IMR-90 (cell line): ENCODE measurements around the gene SNRNP70. TPM values are rescaled to one million over a fixed set of nuclear protein-coding genes. Genes with fewer than 3 reads are reported as not detected.
A peak's percentile ranks its signal among the peaks of the same experiment; 100 is the strongest.

Source experiments
- ATAC-seq: fragments of 200-7000 bp; cut with Tn5 transposase; 2 replicates; pipeline ENCODE4 v1.9.1; 2020; ENCODE audit warnings: low read depth, mild to moderate bottlenecking, moderate library complexity
- BruUV-seq: library from RNA; stranded (reverse); fragments of 400-500 nt; replicated peaks from 2 replicates; lab custom pipeline; 2021; lab: Mats Ljungman, UMichigan
- CTCF ChIA-PET: fragments of 300-600 bp; formaldehyde crosslinking; extraction: SDS; loops from one replicate; lab custom pipeline; 2021; ENCODE audit warnings: antibody characterized with exemption; lab: Yijun Ruan, JAX
- POLR2A ChIA-PET: fragments of 300-600 bp; sonication (Branson Sonifier 250); formaldehyde crosslinking; loops from one replicate; lab custom pipeline; 2022; ENCODE audit warnings: antibody characterized with exemption; ENCODE audit not compliant: unreplicated experiment; lab: Charles Lee
- DNase-seq: peaks from one replicate; pipeline ENCODE4 v3.0.0; 2013
- H2AFZ ChIP-seq: replicated peaks from 2 replicates; pipeline ENCODE3; 2013; ENCODE audit warnings: low read length, mild to moderate bottlenecking; ENCODE audit not compliant: poor library complexity
- H2AK5ac ChIP-seq: 2 replicates; pipeline ENCODE4 v1.6.1; 2013; ENCODE audit warnings: low read depth, low read length, inconsistent platforms
- H2AK9ac ChIP-seq: replicated peaks from 2 replicates; pipeline ENCODE3; 2013; ENCODE audit warnings: mild to moderate bottlenecking, low read depth, low read length, moderate library complexity; ENCODE audit not compliant: poor library complexity
- H2BK120ac ChIP-seq: 2 replicates; pipeline ENCODE4 v1.6.1; 2013; ENCODE audit warnings: low read depth, low read length, inconsistent platforms
- H2BK15ac ChIP-seq: 3 replicates; pipeline ENCODE4 v1.6.1; 2013; ENCODE audit warnings: low read depth, low read length, inconsistent platforms
- H2BK20ac ChIP-seq: 2 replicates; pipeline ENCODE4 v1.6.1; 2013; ENCODE audit warnings: low read depth, mild to moderate bottlenecking, inconsistent platforms, low read length, moderate library complexity
- H2BK5ac ChIP-seq: 2 replicates; pipeline ENCODE4 v1.6.1; 2013; ENCODE audit warnings: mild to moderate bottlenecking, low read depth, low read length, inconsistent platforms; ENCODE audit not compliant: poor library complexity, severe bottlenecking
- H3K14ac ChIP-seq: replicated peaks from 2 replicates; pipeline ENCODE4 v1.6.1; 2013; ENCODE audit warnings: low read depth, low read length, inconsistent platforms
- H3K18ac ChIP-seq: 2 replicates; pipeline ENCODE4 v1.6.1; 2013; ENCODE audit warnings: low read depth, low read length, control low read depth
- H3K23ac ChIP-seq: 2 replicates; pipeline ENCODE4 v1.6.1; 2013; ENCODE audit warnings: low read depth, low read length, inconsistent platforms
- H3K27ac ChIP-seq: 2 replicates; pipeline ENCODE4 v1.5.1; 2013; ENCODE audit warnings: mild to moderate bottlenecking, control low read depth, low read length; ENCODE audit not compliant: insufficient read depth
- H3K27me3 ChIP-seq: 2 replicates; pipeline ENCODE4 v1.6.1; 2013; ENCODE audit warnings: low read length; ENCODE audit not compliant: control insufficient read depth, insufficient read depth
- H3K36me3 ChIP-seq: 2 replicates; pipeline ENCODE4 v1.6.1; 2013; ENCODE audit warnings: low read length, mixed read lengths; ENCODE audit not compliant: control insufficient read depth, insufficient read depth
- H3K4ac ChIP-seq: 2 replicates; pipeline ENCODE4 v1.6.1; 2013; ENCODE audit warnings: low read depth, low read length, inconsistent platforms
- H3K4me1 ChIP-seq: 2 replicates; pipeline ENCODE4 v1.6.1; 2013; ENCODE audit warnings: low read length, mixed read lengths; ENCODE audit not compliant: control insufficient read depth, insufficient read depth
- H3K4me2 ChIP-seq: 2 replicates; pipeline ENCODE4 v1.6.1; 2013; ENCODE audit warnings: low read depth, mild to moderate bottlenecking, control low read depth, low read length, moderate library complexity
- H3K4me3 ChIP-seq: 2 replicates; pipeline ENCODE4 v1.5.1; 2013; ENCODE audit warnings: low read depth, mild to moderate bottlenecking, control low read depth, low read length, moderate library complexity; ENCODE audit not compliant: insufficient read depth
- H3K56ac ChIP-seq: 2 replicates; pipeline ENCODE4 v1.6.1; 2013; ENCODE audit warnings: low read length, inconsistent platforms; ENCODE audit not compliant: insufficient read depth; ENCODE audit errors: extremely low read depth
- H3K79me1 ChIP-seq, 2 experiments: 2 replicates each; pipeline ENCODE4 v1.6.1; 2013; ENCODE audit warnings: low read length in 2 of 2, inconsistent platforms in 1 of 2, low read depth in 1 of 2
- H3K9ac ChIP-seq: 2 replicates; pipeline ENCODE4 v1.6.1; 2013; ENCODE audit warnings: low read depth, low read length, control low read depth
- H3K9me1 ChIP-seq: 2 replicates; pipeline ENCODE4 v1.6.1; 2013; ENCODE audit warnings: low read length, inconsistent platforms; ENCODE audit not compliant: insufficient read depth
- H3K9me3 ChIP-seq: 2 replicates; pipeline ENCODE4 v1.6.1; 2013; ENCODE audit warnings: low read length; ENCODE audit not compliant: control insufficient read depth, insufficient read depth
- H4K20me1 ChIP-seq: 2 replicates; pipeline ENCODE4 v1.6.1; 2013; ENCODE audit warnings: low read length, inconsistent platforms; ENCODE audit not compliant: insufficient read depth
- H4K5ac ChIP-seq: 2 replicates; pipeline ENCODE4 v1.6.1; 2013; ENCODE audit warnings: mild to moderate bottlenecking, low read depth, low read length, control low read depth
- H4K8ac ChIP-seq, 2 experiments: 2 replicates each; pipeline ENCODE4 v1.6.1; 2013; ENCODE audit warnings: low read depth in 2 of 2, low read length in 2 of 2, control low read depth in 1 of 2, inconsistent platforms in 1 of 2
- H4K91ac ChIP-seq: 2 replicates; pipeline ENCODE4 v1.6.1; 2013; ENCODE audit warnings: low read depth, low read length, inconsistent platforms; ENCODE audit not compliant: insufficient read depth
- CEBPB ChIP-seq: IDR thresholded peaks from 2 replicates; pipeline ENCODE4 v1.6.1; 2012; ENCODE audit warnings: low read depth, low read length, improper control_type of control experiment
- FOS ChIP-seq: fragments of 150-350 bp; IDR thresholded peaks from 2 replicates; pipeline ENCODE4 v1.6.1; 2016; ENCODE audit warnings: low read depth, low read length
- NFE2L2 ChIP-seq: fragments of 150-350 bp; IDR thresholded peaks from 2 replicates; pipeline ENCODE4 v1.6.1; 2016; ENCODE audit warnings: low read depth, mild to moderate bottlenecking, low read length
- SMC3 ChIP-seq: fragments of 150-350 bp; IDR thresholded peaks from 2 replicates; pipeline ENCODE4 v1.6.1; 2016; ENCODE audit warnings: low read depth, mild to moderate bottlenecking, antibody characterized with exemption, low read length, moderate library complexity
- WGBS, 2 experiments: methylation state at CpG; one replicate each; pipeline versions ENCODE4 v1.1.5 to v1.1.7; 2013; ENCODE audit warnings: missing lambda C conversion rate in 2 of 2; ENCODE audit not compliant: insufficient read length in 1 of 2; ENCODE audit errors: extremely low coverage in 2 of 2; 5-methylcytosine and 5-hydroxymethylcytosine counted together
- dilution Hi-C: fragments of 300-500 bp; cut with HindIII; formaldehyde crosslinking; loops from one replicate; pipeline ENCODE4 v1.14.3; 2018; ENCODE audit warnings: low sequenced_read_pairs; ENCODE audit not compliant: unreplicated experiment
- in situ Hi-C: fragments of 300-500 bp; cut with MboI; formaldehyde crosslinking; loops from 3 replicates; pipeline ENCODE4 v1.14.3; 2019; ENCODE audit warnings: low sequenced_read_pairs, inconsistent platforms, mixed read lengths
- intact Hi-C: fragments of 100-400 bp; cut with micrococcal nuclease; formaldehyde crosslinking; loops from 2 replicates; pipeline ENCODE4 v1.10.0; 2022
- polyA plus RNA-seq, 3 experiments: library from polyadenylated mRNA; depleted of rRNA; stranded (reverse); fragments of >200 nt; gene quantifications; 2 replicates each; pipeline ENCODE4 v1.2.3, GENCODE V29; 2012; ENCODE audit warnings: low replicate concordance in 1 of 3
- total RNA-seq: library from RNA; depleted of rRNA; stranded (reverse); fragments of >200 nt; gene quantifications from 2 replicates; pipeline ENCODE4 v1.2.3, GENCODE V29; 2012

The SNRNP70 gene
- total and polyA plus RNA-seq, 2 of the 4 experiments (the other 2 are of a cell fraction), result 72.8 to 200 TPM

- Histone ChIP-seq H2BK15ac (no peak overlapping the region), H3K18ac (no peak overlapping the region), H3K9me3 (no peaks in the 10 kb centered on the region), H4K8ac (no peak overlapping the region), H2AK5ac (no peak overlapping the region), H3K4me3 (no peak overlapping the region), H2BK120ac (no peak overlapping the region), H3K23ac (no peak overlapping the region), H3K4ac (no peak overlapping the region), H3K9ac (no peak overlapping the region), H3K9me1 (peaks cover 21% of the 10 kb centered on the region), H3K79me1 (peaks cover 11 to 44% of the 10 kb centered on the region in 2 experiments; a peak in 3 of 4 replicates), H2AK9ac (no peak overlapping the region), H3K27me3 (no peaks in the 10 kb centered on the region), H2BK5ac (no peak overlapping the region), H3K14ac (no peak overlapping the region), H3K56ac (no peak overlapping the region), H2BK20ac (no peak overlapping the region), H3K27ac (no peak overlapping the region), H4K5ac (no peak overlapping the region), H3K36me3 (peaks cover 32% of the 10 kb centered on the region), H3K4me2 (no peak overlapping the region), H4K91ac (no peak overlapping the region), H3K4me1 (peaks cover 4% of the 10 kb centered on the region), H2AFZ (no peak overlapping the region), H4K20me1 (peaks cover 23% of the 10 kb centered on the region)
- POLR2A ChIA-PET, result no interaction called here
- dilution Hi-C loops (no loop called here), in situ Hi-C loops (no loop called here), intact Hi-C loops (loop anchor here (5.0 kb wide), 1 partner anchor 86 kb away; no protein-coding TSS in a partner anchor)
- TF ChIP-seq SMC3, result no peak
- peak; percentile 47; the same call in 1 of the 2 replicates for TF ChIP-seq CEBPB
- TF ChIP-seq FOS, result no peak
- no peak for TF ChIP-seq NFE2L2
- CTCF ChIA-PET, result interaction anchor here (0.7 kb wide), 1 partner anchor 14 kb away, joined by 3 read pairs; no protein-coding TSS in a partner anchor
- WGBS, 2 experiments, result no CpG with 5 or more reads among the region's 11 CpGs
- ATAC-seq (no peak), DNase-seq (no peak)
- BruUV-seq, result no TSS peak
These were observed 26.2 kb downstream of the SNRNP70 start for GRCh38 chr19:49111218-49111998.
